Measurements from ENCODE around the gene DIAPH2.

DIAPH2 gene

GRCh38 chrX:97498093-97498492 lies 813.5 kb downstream of the DIAPH2 start:
- no peak for TF ChIP-seq CTCF (conservative IDR thresholded peaks at IDR 0.05; ENCODE audit: control insufficient read depth, insufficient read depth, low read depth, low read length)
- DNase-seq (ENCODE audit: low read depth) = no peak
- H3K4me3 ChIP-seq (ENCODE audit: control insufficient read depth, low read depth, low read length) = no peak overlapping the region

- H3K4me3 ChIP-seq (ENCODE audit: control insufficient read depth, low read depth, low read length) = no peak overlapping the region
- TF ChIP-seq CTCF (conservative IDR thresholded peaks at IDR 0.05; ENCODE audit: control insufficient read depth, insufficient read depth, low read depth, low read length) = no peak
- no peak for DNase-seq (ENCODE audit: low read depth)
These were observed 819.8 kb downstream of the DIAPH2 start for GRCh38 chrX:97504431-97504830.

GRCh38 chrX:97517763-97518162 lies 833.1 kb downstream of the DIAPH2 start:
- TF ChIP-seq CTCF (conservative IDR thresholded peaks at IDR 0.05; ENCODE audit: control insufficient read depth, insufficient read depth, low read depth, low read length) = no peak
- H3K4me3 ChIP-seq (ENCODE audit: control insufficient read depth, low read depth, low read length) = no peak overlapping the region
- no peak for DNase-seq (ENCODE audit: low read depth)

GRCh38 chrX:97522307-97522706 lies 837.7 kb downstream of the DIAPH2 start:
- no peak overlapping the region for H3K4me3 ChIP-seq (ENCODE audit: control insufficient read depth, low read depth, low read length)
- DNase-seq (ENCODE audit: low read depth) = no peak
- no peak for TF ChIP-seq CTCF (conservative IDR thresholded peaks at IDR 0.05; ENCODE audit: control insufficient read depth, insufficient read depth, low read depth, low read length)

- TF ChIP-seq CTCF (conservative IDR thresholded peaks at IDR 0.05; ENCODE audit: control insufficient read depth, insufficient read depth, low read depth, low read length) = no peak
- DNase-seq (ENCODE audit: low read depth) = no peak
- no peak overlapping the region for H3K4me3 ChIP-seq (ENCODE audit: control insufficient read depth, low read depth, low read length)
These were observed 839.7 kb downstream of the DIAPH2 start for GRCh38 chrX:97524340-97524739.

GRCh38 chrX:97524997-97525396 lies 840.4 kb downstream of the DIAPH2 start:
- H3K4me3 ChIP-seq (ENCODE audit: control insufficient read depth, low read depth, low read length) = no peak overlapping the region
- no peak for DNase-seq (ENCODE audit: low read depth)
- TF ChIP-seq CTCF (conservative IDR thresholded peaks at IDR 0.05; ENCODE audit: control insufficient read depth, insufficient read depth, low read depth, low read length) = no peak

GRCh38 chrX:97525981-97526380 lies 841.3 kb downstream of the DIAPH2 start:
- TF ChIP-seq CTCF (conservative IDR thresholded peaks at IDR 0.05; ENCODE audit: control insufficient read depth, insufficient read depth, low read depth, low read length) = no peak
- no peak for DNase-seq (ENCODE audit: low read depth)
- no peak overlapping the region for H3K4me3 ChIP-seq (ENCODE audit: control insufficient read depth, low read depth, low read length)
